Stomach (tissue), 4 donors: ENCODE results near the gene RAB6B.

Experiments
- CTCF ChIP-seq, 7 experiments: fragments of 450-650 bp in 4 of 7; fragments of 200-600 bp in 3 of 7; sonication (generic) in 3 of 7; IDR thresholded peaks; one replicate each; pipeline ENCODE4 v1.5.1; 2016 to 2019; ENCODE audit warnings: antibody characterized with exemption in 7 of 7, control low read depth in 2 of 7, mild to moderate bottlenecking in 1 of 7
- POLR2A ChIP-seq, 4 donors: fragments of 450-650 bp; IDR thresholded peaks; one replicate each; pipeline ENCODE4 v1.6.1; 2016; ENCODE audit warnings: antibody characterized with exemption in 4 of 4, control low read depth in 2 of 4, mild to moderate bottlenecking in 1 of 4, moderate library complexity in 1 of 4

- no peak for TF ChIP-seq CTCF (IDR thresholded peaks at IDR 0.05)
- TF ChIP-seq POLR2A (IDR thresholded peaks at IDR 0.05) = no peak
These were observed 21.3 kb downstream of the RAB6B start for GRCh38 chr3:133874344-133874743.
